H1 (cell line): ENCODE data around the gene ZNF618. TPM values are rescaled to one million over a fixed set of nuclear protein-coding genes. Genes with fewer than 3 reads are reported as not detected.

Experiments
- CHD1 ChIP-seq: IDR thresholded peaks from 2 replicates; pipeline ENCODE4 v1.6.1; 2012; ENCODE audit warnings: low read depth, low read length, improper control_type of control experiment
- JUND ChIP-seq: IDR thresholded peaks from 2 replicates; pipeline ENCODE4 v1.6.1; 2011; ENCODE audit warnings: mild to moderate bottlenecking, improper control_type of control experiment, low read length
- MAX ChIP-seq: IDR thresholded peaks from 2 replicates; pipeline ENCODE4 v1.6.1; 2012; ENCODE audit warnings: inconsistent platforms
- TEAD4 ChIP-seq: IDR thresholded peaks from 2 replicates; pipeline ENCODE4 v1.6.1; 2012; ENCODE audit warnings: low read depth, low read length, inconsistent platforms, mixed read lengths
- polyA plus RNA-seq, 7 experiments: library from polyadenylated mRNA; depleted of rRNA in 3 of 7; stranded (reverse) in 5 of 7; unstranded in 2 of 7; fragments of >200 nt in 5 of 7; fragments of 200-250 nt in 2 of 7; gene quantifications; 1 replicate in 5 of 7; 2 replicates in 1 of 7; 4 replicates in 1 of 7; pipeline versions ENCODE4 v1.2.1 to v1.2.3, GENCODE V29; 2011 to 2013; ENCODE audit warnings: missing spikeins in 2 of 7, mixed read lengths in 2 of 7
- total RNA-seq: library from RNA; stranded (reverse); fragmentation: NEBNext Ultra II Directional; extraction: Animal tissue kit (Norgen Biotek cat#: 25700); gene quantifications from 2 replicates; pipeline ENCODE4 v1.2.1, GENCODE V29; 2021

The ZNF618 gene
- total and polyA plus RNA-seq, 2 of the 8 experiments (the other 6 are each of a cell fraction or from before 2014, with no cell fraction given): 9.6 to 28.5 TPM

- no peak for TF ChIP-seq JUND
- no peak for TF ChIP-seq MAX
- no peak for TF ChIP-seq CHD1
- no peak for TF ChIP-seq TEAD4
- TF ChIP-seq, all 59 proteins: peak for 0
Measured at GRCh38 chr9:113868501-113868900, 7.6 kb upstream of the ZNF618 start (continued).
